ENCODE results near the gene ST8SIA5. TPM values are rescaled to one million over a fixed set of nuclear protein-coding genes. Genes with fewer than 3 reads are reported as not detected.

ST8SIA5 gene
- polyA plus RNA-seq, 3 donors: 0.10 to 0.22 (median 0.13) TPM

GRCh38 chr18:46622451-46622850 lies 134.4 kb downstream of the ST8SIA5 start:
- no peak overlapping the region for H3K27ac ChIP-seq (ENCODE audit: low read depth, low read length)
- WGBS, 3 donors: 93 to 98% (median 95%) methylated on average over 4 of the region's 4 CpGs

- WGBS, 3 donors: 21 to 87% (median 86%) methylated on average over 2 of the region's 2 CpGs
- no peak overlapping the region for H3K27ac ChIP-seq (ENCODE audit: low read depth, low read length)
These were observed 135.0 kb downstream of the ST8SIA5 start for GRCh38 chr18:46621871-46622270.

DNA sequence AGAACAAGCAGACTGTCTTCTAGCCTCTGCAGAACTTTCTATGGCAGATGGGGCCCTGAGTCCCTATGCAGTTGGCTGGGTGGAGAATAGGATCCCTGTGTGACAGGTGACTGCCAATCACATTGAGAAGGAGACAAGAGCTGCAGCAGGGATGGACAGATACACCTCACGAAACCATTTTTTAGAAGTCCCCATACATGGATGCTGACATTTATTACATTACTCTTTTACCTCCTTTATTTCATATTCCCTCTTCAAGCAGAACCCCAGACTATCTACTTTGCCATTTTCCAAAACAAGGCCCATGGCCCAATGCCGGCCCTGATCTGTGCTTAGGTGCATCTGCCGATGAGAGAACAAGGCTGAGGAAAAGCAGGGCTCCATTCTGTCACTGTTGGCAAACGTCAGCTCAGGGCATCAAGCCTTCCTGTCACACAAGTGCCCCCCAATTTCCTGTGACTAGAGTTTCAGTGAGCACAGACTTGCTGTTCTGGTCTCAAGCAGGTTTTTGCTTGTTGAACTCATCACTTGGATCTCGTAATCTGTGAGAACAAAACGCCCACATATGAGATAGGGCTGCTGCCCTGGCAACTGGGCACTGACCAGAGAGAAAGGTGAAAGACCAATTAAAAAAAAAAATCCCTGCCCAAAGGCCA lies 135.6 kb downstream of the ST8SIA5 start:
- no peak overlapping the region for H3K27ac ChIP-seq (ENCODE audit: low read depth, low read length)
- WGBS, 3 donors: 59 to 72% (median 71%) methylated on average over 6 of the region's 6 CpGs

DNA sequence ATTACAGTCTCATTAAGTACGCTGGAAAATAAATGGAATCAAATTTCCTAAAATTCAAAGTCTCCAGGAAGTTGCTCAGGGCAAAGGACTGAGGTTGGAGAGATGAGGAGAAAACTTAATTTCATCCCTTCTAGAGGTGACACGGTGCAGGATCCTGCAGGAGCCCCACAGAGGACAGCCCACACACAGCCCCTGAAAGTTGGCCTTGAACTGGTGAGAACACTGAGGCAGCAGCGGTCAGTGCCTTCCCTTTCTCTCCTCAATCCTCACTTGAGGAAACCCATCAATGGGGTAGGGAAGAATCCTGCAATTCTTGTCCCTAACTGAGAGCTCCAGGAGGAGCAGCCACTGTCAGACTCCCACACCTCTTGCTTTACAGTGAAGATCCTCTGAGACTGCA lies 137.3 kb downstream of the ST8SIA5 start:
- 70 to 86% (median 86%) methylated on average over 3 of the region's 3 CpGs for WGBS, 3 donors
- H3K27ac ChIP-seq (ENCODE audit: low read depth, low read length): no peak overlapping the region

Other genes starting within 250 kb of the ST8SIA5 start
- gene LOXHD1, start 99.8 kb downstream of the ST8SIA5 start, polyA plus RNA-seq: 1 to 10 TPM in 1 of 3 donors, under 1 TPM in 2; 0.09 to 1.0 (median 0.73) TPM
- 10 to 100 TPM in 1 of 3 donors, 1 to 10 TPM in 2; 2.3 to 11.1 (median 6.0) TPM for gene PIAS2, start 160.5 kb upstream of the ST8SIA5 start, polyA plus RNA-seq
- gene KATNAL2, start 160.5 kb upstream of the ST8SIA5 start, polyA plus RNA-seq: 1 to 10 TPM in 2 of 3 donors, under 1 TPM in 1; 0.86 to 6.7 (median 3.2) TPM

Data from adipose tissue (tissue), 3 donors.